SK-N-SH (cell line): ENCODE data around the gene SEC16B.

Experiments used
- CTCF ChIP-seq: fragments of 200-600 bp; sonication (generic); IDR thresholded peaks from 2 replicates; pipeline ENCODE4 v1.6.1; 2017; ENCODE audit warnings: antibody characterized with exemption, mild to moderate bottlenecking, moderate library complexity
- EP300 ChIP-seq, 2 experiments: IDR thresholded peaks; 2 replicates each; pipeline versions ENCODE4 v1.4.0 to v1.6.1; 2012; ENCODE audit warnings: borderline replicate concordance in 1 of 2, low read depth in 1 of 2, low read length in 1 of 2
- EZH2phosphoT487 ChIP-seq: fragments of 200-600 bp; sonication (generic); IDR thresholded peaks from 2 replicates; pipeline ENCODE4 v1.6.1; 2017; ENCODE audit warnings: low read depth, mixed run types, mild to moderate bottlenecking, antibody characterized with exemption, moderate library complexity, borderline replicate concordance
- FOSL2 ChIP-seq: IDR thresholded peaks from 2 replicates; pipeline ENCODE4 v1.4.0; 2012; ENCODE audit warnings: low read depth, mild to moderate bottlenecking, moderate library complexity, borderline replicate concordance
- IRF3 ChIP-seq: fragments of 150-350 bp; IDR thresholded peaks from 2 replicates; pipeline ENCODE4 v1.6.1; 2016; ENCODE audit warnings: mild to moderate bottlenecking, low read depth, low read length
- MEF2A ChIP-seq: IDR thresholded peaks from 2 replicates; pipeline ENCODE4 v1.4.0; 2012; ENCODE audit warnings: low read depth, borderline replicate concordance
- NFIC ChIP-seq: IDR thresholded peaks from 2 replicates; pipeline ENCODE4 v1.4.0; 2012; ENCODE audit warnings: borderline replicate concordance
- POLR2AphosphoS5 ChIP-seq: IDR thresholded peaks from 2 replicates; pipeline ENCODE4 v1.6.1; 2012; ENCODE audit warnings: low read depth, low read length
- RFX5 ChIP-seq: IDR thresholded peaks from 2 replicates; pipeline ENCODE4 v1.6.1; 2012; ENCODE audit warnings: mild to moderate bottlenecking, improper control_type of control experiment, low read length
- SIN3A ChIP-seq: IDR thresholded peaks from 2 replicates; pipeline ENCODE4 v1.6.1; 2012; ENCODE audit warnings: low read depth, mild to moderate bottlenecking, low read length, moderate library complexity, borderline replicate concordance
- SMC3 ChIP-seq: IDR thresholded peaks from 2 replicates; pipeline ENCODE4 v1.6.1; 2012; ENCODE audit warnings: low read depth, low read length, improper control_type of control experiment
- TEAD4 ChIP-seq: IDR thresholded peaks from 2 replicates; pipeline ENCODE4 v1.4.0; 2012; ENCODE audit warnings: mild to moderate bottlenecking, borderline replicate concordance; ENCODE audit not compliant: insufficient read depth
- TF ChIP-seq, protein P1 (sequence below): IDR thresholded peaks from 2 replicates; pipeline ENCODE4 v1.6.1; 2012; ENCODE audit warnings: mild to moderate bottlenecking, low read depth, low read length, moderate library complexity

GRCh38 chr1:177947623-177948022, 22.2 kb downstream of the SEC16B start:
- no peak for TF ChIP-seq CTCF
- no peak for TF ChIP-seq NFIC
- no peak for TF ChIP-seq EZH2phosphoT487
- TF ChIP-seq POLR2AphosphoS5, result no peak
- no peak for TF ChIP-seq EP300 (IDR thresholded peaks at IDR 0.05; ENCODE audit: borderline replicate concordance in 1 of 2, low read depth in 1 of 2, low read length in 1 of 2)
- no peak for TF ChIP-seq SIN3A
- TF ChIP-seq IRF3, result no peak
- TF ChIP-seq RFX5, result no peak
- TF ChIP-seq, protein P1, sequence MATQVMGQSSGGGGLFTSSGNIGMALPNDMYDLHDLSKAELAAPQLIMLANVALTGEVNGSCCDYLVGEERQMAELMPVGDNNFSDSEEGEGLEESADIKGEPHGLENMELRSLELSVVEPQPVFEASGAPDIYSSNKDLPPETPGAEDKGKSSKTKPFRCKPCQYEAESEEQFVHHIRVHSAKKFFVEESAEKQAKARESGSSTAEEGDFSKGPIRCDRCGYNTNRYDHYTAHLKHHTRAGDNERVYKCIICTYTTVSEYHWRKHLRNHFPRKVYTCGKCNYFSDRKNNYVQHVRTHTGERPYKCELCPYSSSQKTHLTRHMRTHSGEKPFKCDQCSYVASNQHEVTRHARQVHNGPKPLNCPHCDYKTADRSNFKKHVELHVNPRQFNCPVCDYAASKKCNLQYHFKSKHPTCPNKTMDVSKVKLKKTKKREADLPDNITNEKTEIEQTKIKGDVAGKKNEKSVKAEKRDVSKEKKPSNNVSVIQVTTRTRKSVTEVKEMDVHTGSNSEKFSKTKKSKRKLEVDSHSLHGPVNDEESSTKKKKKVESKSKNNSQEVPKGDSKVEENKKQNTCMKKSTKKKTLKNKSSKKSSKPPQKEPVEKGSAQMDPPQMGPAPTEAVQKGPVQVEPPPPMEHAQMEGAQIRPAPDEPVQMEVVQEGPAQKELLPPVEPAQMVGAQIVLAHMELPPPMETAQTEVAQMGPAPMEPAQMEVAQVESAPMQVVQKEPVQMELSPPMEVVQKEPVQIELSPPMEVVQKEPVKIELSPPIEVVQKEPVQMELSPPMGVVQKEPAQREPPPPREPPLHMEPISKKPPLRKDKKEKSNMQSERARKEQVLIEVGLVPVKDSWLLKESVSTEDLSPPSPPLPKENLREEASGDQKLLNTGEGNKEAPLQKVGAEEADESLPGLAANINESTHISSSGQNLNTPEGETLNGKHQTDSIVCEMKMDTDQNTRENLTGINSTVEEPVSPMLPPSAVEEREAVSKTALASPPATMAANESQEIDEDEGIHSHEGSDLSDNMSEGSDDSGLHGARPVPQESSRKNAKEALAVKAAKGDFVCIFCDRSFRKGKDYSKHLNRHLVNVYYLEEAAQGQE, result no peak
- TF ChIP-seq TEAD4, result no peak
- TF ChIP-seq SMC3, result no peak
- TF ChIP-seq FOSL2, result no peak
- no peak for TF ChIP-seq MEF2A
